KOPT-K1 (cell line): Measurements from ENCODE around the gene CARD19.
"Not testable (repeated sequence)": the region's sequence is repeated elsewhere in the genome, so short reads cannot be mapped to it uniquely, and the experiment has no call there.

Source experiments
- H3K27ac ChIP-seq: fragments of 200-600 bp; sonication (generic); 2 replicates; pipeline ENCODE4 v1.5.1; 2016; ENCODE audit warnings: antibody characterized with exemption, mild to moderate bottlenecking, low read depth, low read length; ENCODE audit not compliant: poor library complexity, severe bottlenecking
- H3K36me3 ChIP-seq: fragments of 200-600 bp; sonication (generic); 2 replicates; pipeline ENCODE4 v1.5.1; 2017; ENCODE audit warnings: antibody characterized with exemption, mild to moderate bottlenecking, low read length, moderate library complexity; ENCODE audit not compliant: insufficient read depth
- H3K9me3 ChIP-seq: fragments of 200-600 bp; sonication (generic); 2 replicates; pipeline ENCODE4 v1.5.1; 2017; ENCODE audit warnings: antibody characterized with exemption, low read length, mild to moderate bottlenecking; ENCODE audit not compliant: insufficient read depth, poor library complexity, severe bottlenecking

Gene CARD19

DNA sequence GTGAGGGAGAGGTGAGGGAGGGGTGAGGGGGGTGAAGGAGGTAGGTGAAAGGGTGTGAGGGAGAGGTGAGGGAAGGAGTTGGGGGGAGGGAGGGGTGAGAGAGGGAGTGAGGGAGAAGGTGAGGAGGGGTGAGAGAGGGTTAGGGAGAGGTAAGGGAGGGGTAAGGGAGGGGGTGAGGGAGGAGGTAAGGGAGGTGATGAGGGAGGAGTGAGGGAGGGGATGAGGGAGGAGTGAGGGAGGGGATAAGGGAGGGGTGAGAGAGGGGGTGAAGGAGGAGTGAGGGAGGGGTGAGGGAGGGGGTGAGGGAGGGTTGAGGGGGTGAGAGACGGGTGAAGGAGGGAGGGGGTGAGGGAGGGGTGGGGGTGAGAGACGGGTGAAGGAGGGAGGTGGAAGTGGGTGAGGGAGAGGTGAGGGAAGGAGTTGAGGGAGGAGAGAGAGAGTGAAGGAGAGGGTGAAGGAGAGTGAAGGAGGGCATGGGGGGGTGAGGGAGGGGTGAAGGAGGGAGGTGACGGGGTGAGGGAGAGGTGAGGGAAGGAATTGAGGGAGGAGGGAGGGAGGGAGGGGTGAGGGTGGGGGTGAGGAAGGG, 19.6 kb downstream of the CARD19 start:
- Histone ChIP-seq H3K27ac (no peak overlapping the region), H3K36me3 (no peaks in the 10 kb centered on the region; the same call in 1 of the 2 replicates), H3K9me3 (no peaks in the 10 kb centered on the region)

DNA sequence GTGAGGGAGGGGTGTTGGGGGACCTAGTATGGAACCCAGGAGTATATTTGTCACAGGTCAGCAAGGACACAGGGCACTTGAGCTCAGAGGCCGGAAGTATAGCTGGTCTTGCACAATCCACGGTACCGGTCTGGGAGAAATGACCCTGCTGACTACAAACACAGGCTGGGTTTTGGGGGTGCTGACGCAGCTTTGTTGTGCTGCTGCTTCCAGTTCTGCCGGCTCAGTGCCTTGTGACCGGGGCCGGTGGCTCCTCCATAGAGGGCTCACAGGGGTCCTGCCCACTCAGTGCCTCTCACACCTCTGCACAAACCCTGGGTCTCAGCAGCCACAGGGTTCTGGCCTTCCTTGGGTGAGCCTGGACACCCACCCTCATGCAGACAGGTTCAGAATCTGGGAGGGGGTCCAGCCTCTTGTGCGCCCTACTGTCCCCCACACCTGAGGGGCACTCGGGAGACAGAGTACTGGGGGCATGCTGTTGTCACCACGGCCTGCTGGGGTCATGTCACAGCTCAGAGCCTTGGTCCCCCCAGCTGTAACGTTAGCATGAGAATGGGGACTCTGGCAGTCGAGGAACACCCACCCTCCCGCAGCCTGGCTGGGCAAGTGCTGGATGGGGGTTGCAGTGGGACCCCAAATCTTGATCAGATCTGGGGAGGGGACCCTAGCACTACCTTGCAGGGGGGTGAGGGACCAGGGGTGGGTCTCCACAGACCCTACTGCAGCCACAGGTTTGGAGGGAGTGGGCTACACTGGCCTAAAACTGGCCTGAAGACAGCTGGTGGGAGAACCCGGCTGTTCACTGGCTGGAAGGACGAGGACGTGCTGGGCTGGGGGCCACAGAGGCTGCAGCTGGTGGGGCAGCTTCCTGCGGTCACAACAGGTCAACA, 20.3 kb downstream of the CARD19 start:
- Histone ChIP-seq H3K27ac (no peak overlapping the region), H3K36me3 (no peaks in the 10 kb centered on the region; the same call in 1 of the 2 replicates), H3K9me3 (no peaks in the 10 kb centered on the region)

GRCh38 chr9:93117521-93117920, 21.5 kb downstream of the CARD19 start:
- not testable (repeated sequence) for H3K9me3 ChIP-seq, H3K36me3 ChIP-seq, H3K27ac ChIP-seq

DNA sequence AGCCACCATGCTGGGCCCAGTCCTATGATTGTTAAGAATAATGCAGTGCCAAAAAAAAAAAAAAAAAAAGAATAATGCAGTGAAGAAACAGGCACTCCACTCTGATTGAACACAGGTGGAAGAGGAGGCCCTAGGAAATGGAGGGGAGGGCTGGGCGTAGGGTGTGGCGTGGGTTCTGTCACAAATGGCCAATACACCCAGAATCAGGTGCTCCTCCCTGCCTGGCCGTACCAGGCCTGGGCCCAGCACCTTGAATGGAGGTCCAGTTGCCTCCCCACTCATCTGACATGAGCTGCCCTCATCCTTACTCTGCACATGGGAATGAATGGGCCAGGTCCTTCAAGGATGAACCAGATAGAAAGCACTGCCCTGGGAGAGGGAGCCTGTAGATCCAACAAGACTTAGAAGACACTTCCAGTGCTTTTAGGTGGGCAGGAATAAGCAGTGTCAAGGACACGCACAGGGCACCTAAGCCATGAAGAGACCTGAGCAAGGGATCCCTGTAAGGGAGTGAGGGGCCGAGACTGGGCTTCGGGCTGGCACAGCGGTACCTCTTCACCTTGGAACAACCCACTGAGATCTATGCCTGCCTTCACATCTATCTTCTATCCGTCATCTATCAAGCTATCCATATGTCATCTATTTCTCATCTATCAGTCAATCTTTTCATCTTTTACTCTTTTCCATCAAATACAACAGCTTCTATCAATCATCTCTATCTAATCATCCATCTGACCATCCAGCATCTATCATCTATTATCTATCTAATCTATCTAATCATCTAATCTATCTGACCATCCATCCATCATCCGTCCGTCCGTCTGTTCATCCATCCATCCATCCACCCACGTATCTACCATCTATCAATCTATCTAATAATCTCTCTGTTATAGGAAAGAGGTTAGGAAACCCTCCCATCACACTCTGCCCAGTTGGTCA, 22.2 kb downstream of the CARD19 start:
- Histone ChIP-seq H3K36me3 (no peaks in the 10 kb centered on the region; the same call in 1 of the 2 replicates), H3K27ac (no peak overlapping the region), H3K9me3 (no peaks in the 10 kb centered on the region)

DNA sequence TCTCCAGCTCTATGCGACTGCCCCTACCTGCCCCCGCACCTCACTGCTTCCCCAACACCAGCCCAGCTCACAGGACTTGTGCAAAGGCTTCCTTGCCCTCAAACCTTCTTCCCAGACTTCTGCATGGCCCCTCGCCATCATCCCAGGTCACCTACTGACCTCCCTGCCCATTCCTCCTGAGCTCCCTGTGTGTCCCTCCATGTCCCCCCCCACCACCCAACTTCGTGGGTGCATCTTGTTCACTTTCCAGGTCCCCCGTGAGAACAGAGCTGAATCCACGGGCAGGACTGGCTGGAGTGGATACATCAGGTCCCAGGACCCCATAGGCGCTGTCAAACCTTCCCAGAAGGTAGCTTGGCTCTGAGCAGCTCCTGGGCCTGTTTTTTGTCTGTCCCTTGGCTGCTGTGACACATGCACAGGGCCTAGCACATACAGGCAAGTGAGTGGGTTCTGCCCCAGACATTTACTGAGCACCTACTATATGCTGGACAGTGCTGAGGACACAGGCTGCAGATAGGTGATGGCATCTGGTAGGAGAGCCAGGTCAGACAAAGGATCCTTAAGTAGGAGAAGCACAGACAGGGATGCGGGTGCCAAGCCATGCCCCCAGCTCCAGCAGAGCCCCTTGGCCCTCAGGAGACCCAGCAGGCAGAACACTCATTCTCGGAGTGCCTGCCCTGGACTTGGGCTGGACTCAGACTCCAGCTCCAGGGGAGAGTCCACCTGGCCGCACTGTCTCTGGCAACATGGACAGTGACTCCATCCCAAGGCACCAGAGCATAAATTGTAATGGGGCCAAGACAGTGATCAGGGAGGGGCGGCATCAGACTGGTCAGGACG, 23.1 kb downstream of the CARD19 start:
- H3K9me3 ChIP-seq = no peaks in the 10 kb centered on the region
- no peaks in the 10 kb centered on the region for H3K36me3 ChIP-seq
- no peak overlapping the region for H3K27ac ChIP-seq

DNA sequence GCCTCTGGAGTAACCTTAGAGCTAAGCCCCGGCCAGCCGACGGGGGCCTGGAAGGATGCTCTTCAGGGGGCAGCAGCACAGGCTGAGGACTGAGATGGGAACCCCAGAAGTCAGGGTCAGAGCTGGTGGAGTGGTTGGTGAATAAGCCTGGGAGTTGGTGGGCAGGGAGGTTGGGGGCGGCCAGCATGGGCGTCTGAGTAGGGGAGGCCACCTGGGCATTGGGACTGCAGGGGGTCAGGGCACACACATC, 23.6 kb downstream of the CARD19 start:
- H3K36me3 ChIP-seq = no peaks in the 10 kb centered on the region
- H3K27ac ChIP-seq = no peak overlapping the region
- H3K9me3 ChIP-seq = no peaks in the 10 kb centered on the region

DNA sequence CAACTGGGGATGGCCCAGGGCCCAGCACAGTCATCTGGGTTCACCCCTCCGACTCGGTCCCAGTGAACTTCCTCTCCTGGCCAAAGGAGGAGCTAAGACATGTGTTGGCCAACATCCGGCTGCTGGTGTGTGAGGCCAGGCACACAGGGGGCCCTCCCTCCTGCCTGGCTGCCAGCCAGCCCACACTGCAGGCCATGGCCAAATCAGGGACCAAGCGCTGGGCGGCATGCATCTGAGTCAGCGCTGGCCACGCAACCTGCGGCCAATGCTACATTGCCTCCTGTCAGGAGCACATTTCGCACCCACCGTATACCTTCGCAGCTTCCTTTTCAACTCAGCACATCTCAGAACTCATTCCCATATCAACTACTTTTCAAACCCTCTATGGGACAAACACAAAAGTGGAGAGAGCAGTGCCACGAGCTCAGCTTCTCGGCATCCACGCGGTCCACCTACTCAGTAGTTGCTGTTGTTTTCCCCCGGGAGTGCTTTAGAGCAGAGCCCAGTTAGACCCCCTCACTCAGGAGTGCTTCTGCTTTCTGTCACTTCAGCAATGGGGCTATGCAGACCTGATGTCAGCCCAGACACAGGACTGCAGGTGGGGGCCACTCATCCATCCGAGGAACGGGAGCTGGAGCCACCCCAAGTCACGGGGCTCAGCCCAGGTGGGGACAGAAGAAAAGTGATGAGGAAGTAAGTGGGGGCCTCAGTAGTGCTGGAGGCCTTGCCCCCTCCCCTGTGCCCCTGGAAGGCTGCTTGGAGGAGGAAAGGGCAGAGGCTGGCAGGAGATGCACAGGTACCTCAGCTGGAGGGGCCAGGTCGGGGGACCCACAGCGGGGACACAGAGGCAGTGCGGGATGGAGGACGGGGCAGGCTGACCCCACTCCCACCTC, 24.2 kb downstream of the CARD19 start:
- H3K9me3 ChIP-seq = no peaks in the 10 kb centered on the region
- H3K27ac ChIP-seq = no peak overlapping the region
- H3K36me3 ChIP-seq = no peaks in the 10 kb centered on the region

DNA sequence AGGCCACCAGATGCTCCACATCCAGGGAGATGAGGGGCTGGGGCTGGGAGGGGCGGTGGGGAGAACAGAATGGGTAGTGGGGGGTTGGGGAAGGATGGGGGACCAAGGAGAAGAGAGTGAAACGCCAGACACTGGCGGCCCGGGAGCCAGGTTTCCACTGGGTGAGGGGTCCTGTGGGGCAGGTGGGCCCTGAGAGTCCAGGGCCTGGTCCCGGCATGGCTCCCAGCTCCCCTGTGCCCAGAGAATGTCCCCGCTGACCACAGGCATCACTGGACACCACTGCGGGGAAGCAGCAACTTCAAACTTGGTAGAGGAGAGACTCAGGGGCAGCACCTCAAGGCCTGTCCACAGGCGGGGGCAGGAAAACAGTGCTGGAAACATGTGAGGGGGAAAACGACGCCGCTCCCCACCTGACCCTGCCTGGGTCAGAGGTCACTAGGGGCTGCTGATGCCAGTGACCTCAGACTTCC, 24.9 kb downstream of the CARD19 start:
- no peaks in the 10 kb centered on the region for H3K9me3 ChIP-seq
- no peak overlapping the region for H3K27ac ChIP-seq
- no peaks in the 10 kb centered on the region for H3K36me3 ChIP-seq

GRCh38 chr9:93121316-93122241, 25.6 kb downstream of the CARD19 start:
- H3K27ac ChIP-seq = no peak overlapping the region
- H3K9me3 ChIP-seq = no peaks in the 10 kb centered on the region
- no peaks in the 10 kb centered on the region for H3K36me3 ChIP-seq

- H3K9me3 ChIP-seq = no peaks in the 10 kb centered on the region
- no peak overlapping the region for H3K27ac ChIP-seq
- H3K36me3 ChIP-seq = no peaks in the 10 kb centered on the region
Measured at GRCh38 chr9:93122721-93123221, 26.8 kb downstream of the CARD19 start.

GRCh38 chr9:93123561-93124283, 27.7 kb downstream of the CARD19 start:
- Histone ChIP-seq H3K9me3 (no peaks in the 10 kb centered on the region), H3K27ac (no peak overlapping the region), H3K36me3 (no peaks in the 10 kb centered on the region)

DNA sequence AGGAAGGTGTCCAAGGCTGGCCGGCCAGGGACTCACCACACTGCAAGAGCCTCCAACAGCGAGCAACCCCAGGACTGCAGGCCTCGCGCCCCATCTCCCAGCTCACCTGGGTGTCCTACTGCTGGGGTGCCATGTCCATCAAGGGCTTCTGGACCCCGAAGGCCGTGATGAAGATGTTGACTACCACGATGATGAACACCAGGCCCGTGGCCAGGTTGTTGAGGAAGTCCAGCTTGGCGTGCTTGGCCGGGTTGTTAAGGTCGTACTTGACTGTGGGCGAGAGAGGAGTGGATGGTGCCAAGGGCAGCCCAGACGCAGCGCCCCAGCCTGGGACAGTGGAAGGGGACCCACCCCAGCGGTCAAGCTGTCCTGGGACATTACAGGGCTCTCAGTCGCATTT, 28.8 kb downstream of the CARD19 start:
- Histone ChIP-seq H3K36me3 (no peaks in the 10 kb centered on the region), H3K9me3 (no peaks in the 10 kb centered on the region), H3K27ac (no peak overlapping the region)
